Germinal center (tissue), 1 donor: ENCODE data around the gene TNFSF4.
"Not testable (repeated sequence)": the region's sequence is repeated elsewhere in the genome, so short reads cannot be mapped to it uniquely, and the experiment has no call there.

Source experiments
- DNase-seq: peaks from one replicate; pipeline ENCODE4 v3.0.0; 2012; ENCODE audit warnings: mixed read lengths, low spot score

Gene TNFSF4

DNA sequence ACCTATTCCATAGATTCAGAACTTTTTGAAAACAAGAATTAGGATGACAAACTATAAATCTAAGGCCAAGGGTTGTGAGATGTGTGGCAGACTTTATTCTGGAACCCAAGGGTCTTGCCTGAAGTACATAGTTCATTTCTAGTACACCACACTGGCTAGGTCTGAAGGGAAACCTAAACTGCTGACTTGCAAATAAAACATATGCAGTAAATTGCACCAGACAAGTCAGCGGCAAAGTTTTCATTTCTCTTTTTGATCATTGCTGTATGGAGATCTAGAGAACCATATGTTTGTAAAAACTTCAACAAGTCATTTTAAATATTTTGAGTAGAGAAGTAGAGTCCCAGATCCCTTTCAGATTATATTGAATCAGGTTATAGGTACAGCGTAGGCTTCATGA lies 43.9 kb downstream of the TNFSF4 start:
- no peak for DNase-seq

DNA sequence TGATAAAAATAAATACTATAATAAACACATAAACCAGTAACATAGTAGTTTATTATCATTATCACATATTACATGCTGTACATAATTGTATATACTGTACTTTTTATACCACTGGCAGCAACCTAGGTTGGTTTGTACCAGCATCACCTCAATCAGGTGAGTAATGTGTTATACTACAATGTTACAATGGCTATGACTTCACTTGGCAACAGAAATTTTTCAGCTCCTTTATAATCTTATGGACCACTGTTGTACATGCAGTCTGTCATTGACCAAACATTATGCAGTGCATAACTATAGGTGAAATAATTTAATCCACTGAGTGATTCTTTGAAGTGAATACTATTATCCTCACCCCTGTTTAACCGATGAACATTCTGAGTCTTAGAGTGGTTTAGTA lies 44.5 kb downstream of the TNFSF4 start:
- no peak for DNase-seq

DNA sequence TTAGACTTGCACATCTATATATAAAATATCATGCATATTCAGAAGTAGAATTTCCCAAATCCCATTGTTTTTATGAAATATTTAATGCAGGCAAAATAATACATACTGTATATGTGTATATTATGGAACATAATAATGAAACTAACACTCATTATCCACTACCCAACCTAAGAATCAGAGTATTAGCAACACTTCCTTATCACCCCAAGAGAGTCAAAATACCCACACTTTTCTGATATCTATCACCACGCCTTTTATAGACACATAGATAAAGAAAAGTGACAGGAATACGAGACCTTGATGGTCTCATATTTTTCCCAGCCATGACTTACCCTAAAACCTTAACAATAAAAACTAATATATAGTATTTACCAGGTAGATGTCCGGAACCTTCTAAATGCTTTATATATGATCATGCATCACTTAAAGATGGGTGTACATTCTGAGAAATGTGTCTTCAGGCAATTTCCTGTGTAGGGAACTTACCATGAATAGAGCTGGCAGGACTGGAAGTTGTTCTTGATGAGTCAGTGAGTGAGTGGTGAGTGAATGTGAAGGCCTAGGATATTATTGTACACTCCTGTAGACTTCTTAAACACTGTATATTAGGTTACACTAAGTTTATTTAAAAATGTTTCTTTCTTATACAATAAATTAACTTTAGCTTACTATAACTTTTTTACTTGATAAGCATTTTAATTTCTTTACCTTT lies 45.5 kb downstream of the TNFSF4 start:
- DNase-seq = no peak

- not testable (repeated sequence) for DNase-seq
Observed at GRCh38 chr1:173153964-173154363, 53.2 kb downstream of the TNFSF4 start.

GRCh38 chr1:173153503-173153902 lies 53.6 kb downstream of the TNFSF4 start:
- no peak for DNase-seq

DNA sequence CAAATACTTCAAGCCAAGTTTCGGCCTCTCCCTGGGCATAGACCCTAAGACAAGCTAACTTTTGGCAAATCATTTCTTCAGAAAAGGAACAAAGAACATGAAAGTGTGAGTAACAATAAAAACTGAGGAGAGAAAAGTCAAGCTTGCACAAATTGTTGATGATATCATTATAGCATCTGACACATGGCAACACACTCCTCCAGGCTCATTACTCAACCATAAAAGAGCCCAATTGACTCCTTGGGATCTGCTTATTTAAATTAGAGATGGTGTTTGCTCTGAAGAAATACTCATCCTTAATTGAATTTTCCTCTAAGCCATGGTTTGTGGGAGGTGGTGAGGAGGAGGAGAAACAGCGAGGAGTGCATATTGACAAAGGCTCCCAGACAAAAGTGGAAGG lies 54.5 kb downstream of the TNFSF4 start:
- DNase-seq = no peak

DNA sequence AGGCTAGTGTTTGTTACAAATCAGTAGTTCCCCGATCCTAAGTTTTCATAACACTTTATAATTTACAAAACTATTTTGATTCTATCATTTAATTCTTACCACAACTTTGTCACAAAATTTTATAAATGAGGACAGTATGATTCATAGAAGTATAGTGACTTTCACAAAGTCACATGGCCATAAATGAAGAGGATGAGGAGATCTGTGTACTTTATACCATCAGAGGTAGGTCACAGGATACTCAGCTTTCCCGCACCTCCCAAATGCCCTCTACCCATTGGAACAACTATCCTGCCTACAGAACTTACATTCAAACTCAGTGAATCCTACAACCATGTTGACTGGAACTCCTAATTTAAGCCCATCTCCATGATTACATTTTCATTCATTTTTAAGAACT lies 56.3 kb downstream of the TNFSF4 start:
- DNase-seq = no peak

GRCh38 chr1:173149887-173150286 lies 57.2 kb downstream of the TNFSF4 start:
- DNase-seq = no peak

GRCh38 chr1:173148971-173149370 lies 58.2 kb downstream of the TNFSF4 start:
- DNase-seq = no peak

DNA sequence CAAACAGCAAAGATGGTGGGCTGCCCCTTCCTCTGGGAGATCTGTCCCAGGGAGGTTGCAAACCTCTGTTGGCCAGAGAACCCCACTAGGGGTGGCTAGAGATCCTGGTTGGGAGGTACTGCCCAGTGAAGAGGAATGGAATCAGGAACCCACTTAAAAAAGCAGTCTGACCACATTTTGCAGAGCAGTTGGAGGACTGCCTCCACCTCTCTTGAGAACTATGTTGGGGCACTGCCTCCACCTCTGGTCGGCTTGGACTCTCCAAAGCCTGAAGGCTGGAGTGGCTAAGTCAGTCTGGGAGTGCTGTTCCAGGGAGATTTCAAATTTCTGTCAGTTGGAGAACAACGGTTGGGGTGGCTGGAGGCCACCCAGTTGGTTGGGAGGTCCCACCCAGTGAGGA lies 58.6 kb downstream of the TNFSF4 start:
- no peak for DNase-seq

- no peak for DNase-seq
Observed at GRCh38 chr1:173140733-173141132, 66.4 kb downstream of the TNFSF4 start.

DNA sequence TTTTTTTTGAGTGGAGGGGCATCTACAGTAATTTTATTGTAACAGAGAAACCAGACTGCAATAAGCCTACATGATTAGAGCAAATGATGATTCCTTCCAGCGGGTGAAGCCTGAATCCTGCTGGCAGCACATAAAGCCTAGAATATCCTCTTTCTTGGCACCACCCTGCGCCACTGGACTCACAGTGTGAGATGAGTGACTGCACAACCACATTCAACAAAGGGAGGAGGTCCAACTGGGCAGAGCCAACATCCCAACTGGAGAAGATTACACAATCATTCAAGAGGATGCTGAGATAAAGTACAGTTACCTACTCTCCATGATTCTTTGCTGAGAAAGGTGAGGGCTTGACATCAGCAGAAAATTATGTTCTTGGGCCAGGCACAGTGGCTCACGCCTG lies 67.4 kb downstream of the TNFSF4 start:
- DNase-seq = no peak

DNA sequence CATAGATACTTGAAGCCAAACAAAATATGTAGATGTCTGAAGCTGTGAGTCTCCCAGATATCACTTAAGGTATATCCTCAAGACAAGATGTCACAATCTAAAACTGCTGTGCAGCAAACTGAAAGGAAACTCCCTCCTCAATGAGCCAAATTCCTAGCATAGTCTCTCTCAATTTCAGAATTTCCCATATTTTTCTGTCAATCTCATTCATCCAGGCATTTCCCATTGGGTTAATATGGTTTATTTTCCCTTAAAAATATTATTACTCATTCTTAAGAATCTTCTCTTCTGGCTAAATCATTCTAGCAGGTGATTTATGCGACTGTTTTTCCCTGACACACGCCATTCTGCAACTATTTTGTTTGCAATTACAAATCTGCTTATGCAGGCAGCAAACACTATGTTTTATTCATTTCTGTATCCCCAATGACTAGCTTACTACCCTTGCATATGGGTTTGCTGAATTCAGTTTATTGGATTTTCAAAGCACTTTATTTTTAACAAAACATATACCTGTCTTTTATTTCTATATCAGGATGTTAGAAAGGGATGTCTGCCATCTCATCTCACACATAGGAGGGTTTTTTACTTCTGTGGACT lies 69.9 kb downstream of the TNFSF4 start:
- no peak for DNase-seq

DNA sequence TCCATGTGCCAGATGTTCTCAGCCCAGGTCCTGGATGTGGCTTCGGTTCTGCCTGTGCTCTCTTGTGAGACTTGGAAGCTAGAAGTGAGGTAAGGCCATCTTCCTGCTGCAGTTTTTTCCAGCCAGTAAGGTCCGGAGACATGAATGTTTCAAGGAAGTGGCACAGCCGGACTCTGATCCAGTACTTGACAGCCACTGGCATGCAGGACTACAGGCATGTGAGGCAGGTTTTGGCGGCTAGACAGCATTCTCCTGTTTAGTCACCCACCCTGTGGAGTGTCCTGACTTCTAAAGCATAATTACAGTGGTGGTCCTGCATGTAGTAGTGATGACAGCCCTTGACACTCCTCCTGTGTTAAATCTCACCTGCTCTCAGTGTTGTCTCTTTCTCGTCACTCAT lies 72.3 kb downstream of the TNFSF4 start:
- DNase-seq = no peak

GRCh38 chr1:173134029-173134428 lies 73.1 kb downstream of the TNFSF4 start:
- DNase-seq = no peak
